Measurements from ENCODE around the gene XRN1.
"Not testable (repeated sequence)": the region's sequence is repeated elsewhere in the genome, so short reads cannot be mapped to it uniquely, and the experiment has no call there.

The XRN1 gene

GRCh38 chr3:142319094-142319493, 128.7 kb downstream of the XRN1 start:
- no peak for DNase-seq

GRCh38 chr3:142318331-142318730, 129.5 kb downstream of the XRN1 start:
- DNase-seq, result no peak

GRCh38 chr3:142315978-142316388, 131.9 kb downstream of the XRN1 start:
- not testable (repeated sequence) for DNase-seq

GRCh38 chr3:142315083-142315482, 132.8 kb downstream of the XRN1 start:
- no peak for DNase-seq

- no peak for DNase-seq
Measured at GRCh38 chr3:142310439-142310838, 137.4 kb downstream of the XRN1 start.

- DNase-seq, result not testable (repeated sequence)
Measured at GRCh38 chr3:142302847-142303246, 145.0 kb downstream of the XRN1 start.

- DNase-seq, result no peak
Measured at GRCh38 chr3:142298626-142299025, 149.2 kb downstream of the XRN1 start.

- DNase-seq, result no peak
Measured at GRCh38 chr3:142296507-142296906, 151.3 kb downstream of the XRN1 start.

- no peak for DNase-seq
Measured at GRCh38 chr3:142287866-142288638, 159.8 kb downstream of the XRN1 start.

- DNase-seq, result no peak
Measured at GRCh38 chr3:142285083-142285517, 162.7 kb downstream of the XRN1 start.

- no peak for DNase-seq
Measured at GRCh38 chr3:142282503-142282902, 165.3 kb downstream of the XRN1 start.

- no peak for DNase-seq
Measured at GRCh38 chr3:142281474-142281873, 166.4 kb downstream of the XRN1 start.

- DNase-seq, result peak; percentile 67
Measured at GRCh38 chr3:142279965-142280590, 167.8 kb downstream of the XRN1 start.

- no peak for DNase-seq
Measured at GRCh38 chr3:142278451-142278850, 169.4 kb downstream of the XRN1 start.

- no peak for DNase-seq
Measured at GRCh38 chr3:142276781-142277180, 171.1 kb downstream of the XRN1 start.

- DNase-seq, result no peak
Measured at GRCh38 chr3:142275856-142276255, 172.0 kb downstream of the XRN1 start.

- DNase-seq, result no peak
Measured at GRCh38 chr3:142274908-142275307, 172.9 kb downstream of the XRN1 start.

GRCh38 chr3:142273501-142273900, 174.3 kb downstream of the XRN1 start:
- DNase-seq, result no peak

- DNase-seq, result no peak
Measured at GRCh38 chr3:142272200-142272891, 175.5 kb downstream of the XRN1 start.

- DNase-seq, result no peak
Measured at GRCh38 chr3:142270407-142270806, 177.4 kb downstream of the XRN1 start.

GRCh38 chr3:142269767-142270166, 178.1 kb downstream of the XRN1 start:
- DNase-seq, result no peak

- DNase-seq, result no peak
Measured at GRCh38 chr3:142268426-142268825, 179.4 kb downstream of the XRN1 start.

GRCh38 chr3:142267269-142267668, 180.6 kb downstream of the XRN1 start:
- no peak for DNase-seq

- no peak for DNase-seq
Measured at GRCh38 chr3:142263112-142263511, 184.7 kb downstream of the XRN1 start.

Measured in NCI-H1092 (cell line).